NCI-H1048 (cell line): ENCODE results near the gene ADGRV1.
"Not testable (repeated sequence)": the region's sequence is repeated elsewhere in the genome, so short reads cannot be mapped to it uniquely, and the experiment has no call there.

Source experiments
- DNase-seq: peaks from one replicate; lab custom pipeline; 2025; lab: John Stamatoyannopoulos, UW

The ADGRV1 gene

GRCh38 chr5:91030521-91031401, 472.2 kb downstream of the ADGRV1 start:
- DNase-seq, result no peak

DNA sequence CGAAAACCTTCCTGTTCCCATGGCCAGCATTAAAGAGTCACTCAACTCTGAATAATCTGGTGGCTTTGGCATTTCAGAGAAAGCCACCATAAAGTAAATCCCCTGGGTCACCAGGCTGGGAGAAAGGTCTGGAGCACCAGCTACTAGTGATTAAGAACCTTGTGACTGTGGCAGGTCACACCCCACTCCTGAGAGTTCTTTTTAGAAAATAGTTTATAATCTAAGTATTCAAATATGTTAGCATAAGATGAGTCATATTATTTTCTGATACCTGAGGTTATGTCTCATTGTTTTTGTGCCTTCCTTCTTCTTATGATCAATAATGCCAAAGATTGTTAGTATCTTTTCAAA, 472.8 kb downstream of the ADGRV1 start:
- DNase-seq, result no peak

- no peak for DNase-seq
These were observed 473.5 kb downstream of the ADGRV1 start for GRCh38 chr5:91032125-91032524.

- no peak for DNase-seq
These were observed 474.8 kb downstream of the ADGRV1 start for GRCh38 chr5:91033370-91033769.

GRCh38 chr5:91038180-91038808, 479.7 kb downstream of the ADGRV1 start:
- no peak for DNase-seq

DNA sequence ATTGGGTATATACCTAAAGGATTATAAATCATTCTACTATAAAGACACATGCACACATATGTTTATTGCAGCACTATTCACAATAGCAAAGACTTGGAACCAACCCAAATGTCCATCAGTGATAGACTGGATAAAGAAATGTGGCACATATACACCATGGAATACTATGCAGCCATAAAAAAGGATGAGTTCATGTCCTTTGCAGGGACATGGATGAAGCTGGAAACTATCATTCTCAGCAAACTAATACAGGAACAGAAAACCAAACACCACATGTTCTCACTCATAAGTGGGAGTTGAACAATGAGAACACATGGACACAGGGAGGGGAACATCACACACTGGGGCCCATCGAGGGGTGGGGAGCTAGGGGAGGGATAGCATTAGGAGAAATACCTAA, 482.5 kb downstream of the ADGRV1 start:
- not testable (repeated sequence) for DNase-seq

DNA sequence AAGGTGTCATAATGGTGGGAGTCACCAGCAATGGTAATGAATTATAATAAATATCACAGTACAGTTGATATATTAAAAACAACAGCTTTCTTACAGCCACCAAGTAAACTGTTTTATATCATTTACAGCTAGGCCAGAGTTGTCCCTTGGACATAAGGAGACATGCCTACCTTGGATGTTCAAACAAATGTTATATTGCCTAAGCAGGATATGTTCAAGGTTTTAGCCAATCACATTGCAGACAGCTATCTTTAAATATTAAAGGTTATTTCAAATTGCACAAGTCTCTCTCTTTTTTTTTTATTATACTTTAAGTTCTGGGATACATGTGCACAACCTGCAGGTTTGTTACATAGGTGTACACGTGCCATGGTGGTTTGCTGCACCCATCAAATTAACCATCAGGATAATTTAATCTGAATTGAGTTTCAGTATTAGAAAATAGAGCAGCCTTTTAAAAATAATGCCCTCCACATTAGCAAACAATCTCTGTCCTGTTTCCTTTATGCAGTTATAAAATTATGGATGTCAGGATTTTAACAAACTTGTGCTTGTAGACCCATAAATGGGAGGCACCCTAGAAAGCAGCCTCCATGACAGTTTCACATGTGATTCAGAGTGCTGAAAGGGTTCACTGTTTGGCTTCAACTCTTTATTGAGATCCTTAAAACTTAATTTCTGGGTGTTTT, 483.8 kb downstream of the ADGRV1 start:
- no peak for DNase-seq

GRCh38 chr5:91042936-91043255, 484.3 kb downstream of the ADGRV1 start:
- no peak for DNase-seq

- no peak for DNase-seq
These were observed 489.5 kb downstream of the ADGRV1 start for GRCh38 chr5:91048073-91048472.

DNA sequence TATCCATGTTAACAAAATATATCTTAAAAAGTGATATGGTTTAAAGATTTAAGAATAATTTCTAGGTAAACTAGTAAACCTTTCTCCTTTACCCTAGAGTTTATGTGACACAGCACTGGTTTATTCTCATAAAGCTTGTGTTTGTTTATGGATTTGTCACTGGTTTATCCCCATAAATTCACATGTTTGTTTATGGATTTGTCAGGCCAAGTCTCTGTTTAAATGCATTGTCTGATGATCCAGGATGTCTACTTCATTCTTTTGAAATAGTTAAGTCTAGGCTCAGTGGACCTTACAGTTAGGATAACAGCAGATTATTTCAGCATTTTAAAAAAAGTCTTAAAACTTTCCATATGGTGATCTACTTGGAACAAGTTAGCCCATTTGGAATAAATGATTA, 490.5 kb downstream of the ADGRV1 start:
- no peak for DNase-seq

DNA sequence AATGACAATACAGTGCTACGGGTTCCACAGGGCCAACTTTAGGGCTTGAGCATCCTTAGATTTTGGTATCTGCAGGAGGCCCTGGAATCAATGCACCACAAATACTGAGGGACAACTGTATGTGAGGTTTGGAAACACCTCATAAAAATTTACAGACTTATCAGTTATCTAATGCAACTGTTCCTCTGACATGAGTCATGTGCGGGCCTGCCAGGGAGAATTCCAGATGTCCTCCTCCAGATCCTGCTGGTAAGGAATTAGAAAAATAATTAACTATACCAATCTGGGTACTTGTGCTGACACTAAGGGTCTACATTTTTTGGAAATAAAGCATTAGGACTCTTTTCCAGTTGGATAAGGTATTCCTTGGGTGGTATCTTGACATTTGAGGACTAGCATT, 491.2 kb downstream of the ADGRV1 start:
- no peak for DNase-seq

GRCh38 chr5:91052411-91052810, 493.8 kb downstream of the ADGRV1 start:
- not testable (repeated sequence) for DNase-seq

- DNase-seq, result no peak
These were observed 494.6 kb downstream of the ADGRV1 start for GRCh38 chr5:91052977-91053740.

DNA sequence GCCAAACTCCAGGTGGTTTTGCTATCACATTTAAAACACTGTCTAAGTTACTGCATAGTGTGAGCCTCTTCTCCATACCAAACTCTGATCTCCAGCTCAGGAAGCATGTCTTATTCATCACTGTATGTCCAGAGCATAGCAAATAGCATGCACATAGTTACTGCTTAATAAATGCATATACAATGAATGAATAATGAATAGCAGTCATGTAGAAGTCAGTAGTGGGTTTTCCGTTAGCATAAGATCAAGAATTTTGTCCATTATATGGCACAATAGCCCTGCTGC, 495.1 kb downstream of the ADGRV1 start:
- no peak for DNase-seq

DNA sequence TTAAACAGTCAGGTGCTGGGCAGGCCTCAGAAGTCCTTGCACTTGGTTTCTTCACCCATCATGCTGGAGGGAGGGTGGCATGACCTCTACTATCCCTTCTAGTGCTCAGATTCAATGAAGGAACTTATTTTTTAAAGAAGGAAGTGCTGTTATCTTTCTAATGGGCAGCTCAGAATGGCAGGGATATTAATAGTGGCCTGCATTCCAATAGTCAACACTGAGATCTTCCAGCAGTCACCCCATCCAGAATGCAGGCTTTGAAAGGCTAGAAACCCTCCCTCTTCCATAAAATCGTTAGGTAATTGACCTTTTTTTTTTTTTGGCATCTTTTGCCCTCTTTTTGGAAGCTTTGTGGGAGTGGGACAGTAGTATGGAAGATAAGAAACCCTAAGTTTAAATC, 499.6 kb downstream of the ADGRV1 start:
- DNase-seq, result no peak

DNA sequence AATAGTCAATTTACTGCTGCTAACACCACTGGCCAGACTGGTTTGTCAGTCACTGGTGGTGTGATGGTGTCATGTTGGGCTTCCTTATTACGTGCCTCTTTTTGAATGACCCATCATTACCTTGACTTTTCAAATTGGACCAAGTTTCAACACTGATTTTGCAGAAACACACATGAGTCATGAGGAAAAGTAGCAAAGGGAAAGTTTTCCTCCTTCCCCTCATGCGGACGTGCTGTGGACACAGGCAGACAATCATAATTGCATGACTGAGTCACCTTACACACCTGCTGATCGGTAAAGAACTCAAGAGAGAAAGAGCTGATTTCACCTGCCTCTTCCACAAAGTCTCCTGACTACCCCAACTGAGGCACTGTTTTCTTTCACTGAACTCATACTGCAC, 500.0 kb downstream of the ADGRV1 start:
- DNase-seq, result no peak

DNA sequence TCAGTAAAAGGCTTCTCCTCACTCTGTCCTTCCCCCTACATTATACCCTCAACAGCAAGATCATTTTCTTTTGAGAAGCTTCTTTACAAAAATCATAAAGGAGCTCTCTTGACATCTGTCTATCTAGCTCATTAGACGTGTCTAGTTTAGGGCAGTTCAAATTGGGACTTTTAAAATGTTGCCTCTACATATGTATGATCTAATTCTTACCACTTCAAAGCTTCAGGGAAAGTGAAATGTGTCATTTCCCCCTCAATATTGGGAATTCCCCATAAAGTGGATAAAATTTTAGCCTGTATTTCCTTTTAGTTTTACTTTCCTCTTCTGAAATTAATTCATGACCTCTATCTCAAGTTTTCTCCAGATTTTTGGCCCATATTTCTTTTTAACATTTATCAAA, 500.8 kb downstream of the ADGRV1 start:
- DNase-seq, result no peak

DNA sequence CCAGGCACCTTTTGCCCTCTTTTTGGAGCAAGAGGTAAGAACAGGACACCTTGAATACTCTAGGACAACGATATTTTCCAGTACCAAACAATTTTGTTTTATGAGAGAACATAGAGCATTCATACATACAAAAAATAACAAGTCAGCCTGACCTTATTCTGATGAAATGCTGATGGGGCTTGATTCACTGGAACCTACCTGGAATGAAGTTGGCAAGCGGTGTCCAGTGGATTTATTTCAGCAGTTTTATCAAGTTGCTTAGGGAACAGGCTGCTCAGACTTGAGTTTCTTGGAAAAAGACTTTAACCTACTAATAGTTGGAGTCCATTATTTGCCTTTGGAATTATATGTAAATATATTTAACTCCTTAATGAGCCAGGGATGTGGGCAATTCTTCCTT, 502.5 kb downstream of the ADGRV1 start:
- DNase-seq, result no peak

GRCh38 chr5:91061946-91062562, 503.5 kb downstream of the ADGRV1 start:
- no peak for DNase-seq

DNA sequence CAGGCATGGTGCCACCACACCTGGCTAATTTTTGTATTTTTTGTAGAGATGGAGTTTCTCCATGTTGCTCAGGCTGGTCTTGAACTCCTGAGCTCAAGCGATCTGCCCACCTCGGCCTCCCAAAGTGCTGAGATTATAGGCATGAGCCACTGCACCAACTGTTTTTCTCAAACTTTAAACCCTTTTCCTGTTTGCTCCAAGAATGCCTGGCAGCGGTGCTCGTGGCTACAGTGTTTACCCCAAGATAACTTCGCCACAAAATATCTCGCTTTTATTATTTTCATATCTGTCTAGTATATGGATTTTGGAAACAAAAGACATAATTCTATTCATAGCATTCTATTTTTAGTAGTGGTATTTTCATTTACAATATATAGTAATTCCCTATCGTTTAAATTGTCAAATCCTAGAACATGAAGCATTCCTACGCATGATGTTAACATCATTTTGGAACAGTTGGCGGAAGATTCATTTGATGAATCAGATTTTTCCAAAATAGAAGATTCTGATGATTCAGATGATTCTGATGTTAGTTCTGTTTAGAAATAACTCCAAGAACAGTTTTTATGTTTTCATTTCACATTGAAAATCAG, 504.6 kb downstream of the ADGRV1 start:
- DNase-seq, result not testable (repeated sequence)

- DNase-seq, result no peak
These were observed 506.9 kb downstream of the ADGRV1 start for GRCh38 chr5:91065496-91065895.

DNA sequence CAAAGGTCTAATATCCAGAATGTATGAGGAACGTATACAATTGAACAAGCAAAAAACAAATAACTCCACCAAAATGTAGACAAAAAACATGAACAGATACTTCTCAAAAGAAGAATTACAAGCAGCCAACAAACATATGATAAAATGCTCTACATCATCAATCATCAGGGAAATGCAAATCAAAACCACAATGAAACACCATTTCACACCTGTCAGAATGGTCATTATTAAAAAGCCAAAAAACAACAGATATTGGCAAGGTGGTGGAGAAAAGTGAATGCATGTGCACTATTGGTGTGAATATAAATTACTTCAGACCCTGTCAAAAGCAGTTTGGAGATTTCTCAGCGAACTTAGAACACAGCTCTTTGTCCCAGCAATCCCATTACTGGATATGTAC, 510.8 kb downstream of the ADGRV1 start:
- DNase-seq, result no peak
